Endodermal cell (in vitro differentiated cells): ENCODE measurements around the gene FRMD3. TPM values are rescaled to one million over a fixed set of nuclear protein-coding genes. Genes with fewer than 3 reads are reported as not detected.

ENCODE experiments used
- DNase-seq: peaks from one replicate; pipeline ENCODE4 v3.0.0-alpha.2; 2017
- H3K27ac ChIP-seq: 2 replicates; pipeline ENCODE4 v1.5.1; 2013; ENCODE audit warnings: mild to moderate bottlenecking, low read depth, low read length, moderate library complexity
- H3K27me3 ChIP-seq: 2 replicates; pipeline ENCODE4 v1.6.1; 2013; ENCODE audit warnings: mild to moderate bottlenecking, low read length, moderate library complexity; ENCODE audit not compliant: insufficient read depth, control insufficient read depth, poor library complexity, severe bottlenecking
- H3K36me3 ChIP-seq: 2 replicates; pipeline ENCODE4 v1.7.0; 2013; ENCODE audit warnings: mild to moderate bottlenecking, low read length, moderate library complexity; ENCODE audit not compliant: control insufficient read depth, insufficient read depth
- H3K4me1 ChIP-seq: one replicate; pipeline ENCODE4 v1.7.0; 2013; ENCODE audit warnings: low read length; ENCODE audit not compliant: control insufficient read depth, insufficient read depth
- H3K4me3 ChIP-seq: 2 replicates; pipeline ENCODE4 v1.5.1; 2013; ENCODE audit warnings: mild to moderate bottlenecking, low read length, moderate library complexity
- H3K9ac ChIP-seq: 2 replicates; pipeline ENCODE4 v1.6.1; 2013; ENCODE audit warnings: mild to moderate bottlenecking, low read length, moderate library complexity; ENCODE audit not compliant: poor library complexity, severe bottlenecking; ENCODE audit errors: extremely low read depth
- H3K9me3 ChIP-seq: 2 replicates; pipeline ENCODE4 v1.6.1; 2013; ENCODE audit warnings: mild to moderate bottlenecking, low read length, moderate library complexity; ENCODE audit not compliant: control insufficient read depth
- H3K27ac Mint-ChIP-seq: 2 replicates; pipeline ENCODE4 v1.8.0; 2020; ENCODE audit warnings: mixed read lengths
- H3K27me3 Mint-ChIP-seq: 2 replicates; pipeline ENCODE4 v1.8.0; 2021; ENCODE audit warnings: mild to moderate bottlenecking, mixed read lengths; ENCODE audit not compliant: insufficient read depth
- H3K36me3 Mint-ChIP-seq: 2 replicates; pipeline ENCODE4 v1.8.0; 2020; ENCODE audit warnings: low read depth, mixed read lengths
- H3K4me1 Mint-ChIP-seq: 2 replicates; pipeline ENCODE4 v1.8.0; 2020; ENCODE audit warnings: mixed read lengths
- H3K4me3 Mint-ChIP-seq: 2 replicates; pipeline ENCODE4 v1.8.0; 2020; ENCODE audit warnings: mild to moderate bottlenecking, moderate library complexity, mixed read lengths
- H3K9me3 Mint-ChIP-seq: 2 replicates; pipeline ENCODE4 v1.8.0; 2020; ENCODE audit warnings: mild to moderate bottlenecking, mixed read lengths
- WGBS, 2 experiments: methylation state at CpG; one replicate each; pipeline versions ENCODE4 v1.1.5 to v1.1.7; 2013; ENCODE audit warnings: missing lambda C conversion rate in 2 of 2, mixed read lengths in 1 of 2; ENCODE audit not compliant: insufficient coverage in 1 of 2, insufficient read length in 1 of 2; 5-methylcytosine and 5-hydroxymethylcytosine counted together
- total RNA-seq, 2 donors: library from RNA; stranded (reverse); fragmentation: NEBNext Ultra II Directional in 1 of 2; extraction: Animal tissue kit (Norgen Biotek cat#: 25700) in 1 of 2; gene quantifications; 2 replicates in 1 of 2; 3 replicates in 1 of 2; pipeline ENCODE4 v1.2.1, GENCODE V29; 2021
- TF ChIP-seq, protein P1 (sequence below): fragments of 200-600 bp; sonication (generic); conservative IDR thresholded peaks from 2 replicates; pipeline ENCODE4 v1.5.0; 2021; ENCODE audit warnings: antibody characterized with exemption, mild to moderate bottlenecking

The FRMD3 gene
- total RNA-seq, 2 donors from 2014 or later = 0.13 to 0.35 TPM

DNA sequence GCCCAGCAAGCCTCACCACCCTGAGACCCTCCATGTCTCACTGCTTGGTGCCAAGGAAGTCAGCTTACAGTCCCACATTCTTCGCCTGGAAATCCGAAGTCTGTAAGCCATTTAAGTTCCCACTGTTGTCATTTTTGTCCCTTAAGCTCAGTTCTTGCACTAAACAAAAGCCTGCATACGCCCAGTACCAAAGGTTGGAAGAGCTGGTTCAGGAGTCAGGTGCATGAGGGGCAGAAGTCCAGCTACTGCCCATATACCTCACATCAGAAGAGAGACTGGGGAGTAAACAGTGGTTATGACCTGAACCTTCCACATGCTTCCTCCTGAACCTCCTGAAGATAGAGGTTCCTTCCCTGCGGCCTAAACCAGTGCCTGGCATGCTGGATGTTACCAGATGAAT is 146.0 kb downstream of the FRMD3 start:
- Mint-ChIP-seq H3K9me3 (no peaks in the 10 kb centered on the region), H3K27me3 (peaks cover 1% of the 10 kb centered on the region), H3K4me1 (no peaks in the 10 kb centered on the region), H3K27ac (no peak overlapping the region), H3K36me3 (no peaks in the 10 kb centered on the region), H3K4me3 (no peak overlapping the region)
- Histone ChIP-seq H3K27ac (no peak overlapping the region), H3K9ac (no peak overlapping the region), H3K36me3 (no peaks in the 10 kb centered on the region), H3K4me3 (no peak overlapping the region), H3K27me3 (no peaks in the 10 kb centered on the region), H3K4me1 (no peaks in the 10 kb centered on the region), H3K9me3 (no peaks in the 10 kb centered on the region)
- no peak for DNase-seq
- 90% methylated on average over 4 of the region's 4 CpGs; no CpG with 5 or more reads in 1 of the 2 experiments for WGBS, 2 experiments
- TF ChIP-seq, protein P1, sequence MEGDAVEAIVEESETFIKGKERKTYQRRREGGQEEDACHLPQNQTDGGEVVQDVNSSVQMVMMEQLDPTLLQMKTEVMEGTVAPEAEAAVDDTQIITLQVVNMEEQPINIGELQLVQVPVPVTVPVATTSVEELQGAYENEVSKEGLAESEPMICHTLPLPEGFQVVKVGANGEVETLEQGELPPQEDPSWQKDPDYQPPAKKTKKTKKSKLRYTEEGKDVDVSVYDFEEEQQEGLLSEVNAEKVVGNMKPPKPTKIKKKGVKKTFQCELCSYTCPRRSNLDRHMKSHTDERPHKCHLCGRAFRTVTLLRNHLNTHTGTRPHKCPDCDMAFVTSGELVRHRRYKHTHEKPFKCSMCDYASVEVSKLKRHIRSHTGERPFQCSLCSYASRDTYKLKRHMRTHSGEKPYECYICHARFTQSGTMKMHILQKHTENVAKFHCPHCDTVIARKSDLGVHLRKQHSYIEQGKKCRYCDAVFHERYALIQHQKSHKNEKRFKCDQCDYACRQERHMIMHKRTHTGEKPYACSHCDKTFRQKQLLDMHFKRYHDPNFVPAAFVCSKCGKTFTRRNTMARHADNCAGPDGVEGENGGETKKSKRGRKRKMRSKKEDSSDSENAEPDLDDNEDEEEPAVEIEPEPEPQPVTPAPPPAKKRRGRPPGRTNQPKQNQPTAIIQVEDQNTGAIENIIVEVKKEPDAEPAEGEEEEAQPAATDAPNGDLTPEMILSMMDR = no peak

DNA sequence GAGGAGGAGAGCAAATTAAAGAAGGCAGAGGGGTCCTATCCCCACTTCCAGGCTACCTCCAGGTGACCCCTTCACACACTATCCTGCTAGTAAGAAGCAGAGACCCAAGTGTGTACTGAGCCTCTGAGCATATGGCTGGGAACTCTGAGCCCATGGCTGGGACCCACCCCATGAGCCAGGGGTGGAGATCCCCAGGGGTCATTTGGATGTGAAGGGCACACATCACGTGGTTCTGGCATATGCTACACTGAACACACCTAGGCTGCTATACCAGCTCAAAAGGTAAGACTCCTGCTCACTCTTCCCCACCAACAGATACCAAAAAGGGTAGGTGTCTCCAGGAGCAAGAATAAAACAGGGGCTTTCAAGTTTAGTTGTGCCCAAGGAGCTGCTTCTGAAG is 149.9 kb downstream of the FRMD3 start:
- no peaks in the 10 kb centered on the region for H3K4me1 Mint-ChIP-seq
- WGBS, 2 experiments = 85% methylated on average over 1 of the region's 1 CpG; no CpG with 5 or more reads in 1 of the 2 experiments

DNA sequence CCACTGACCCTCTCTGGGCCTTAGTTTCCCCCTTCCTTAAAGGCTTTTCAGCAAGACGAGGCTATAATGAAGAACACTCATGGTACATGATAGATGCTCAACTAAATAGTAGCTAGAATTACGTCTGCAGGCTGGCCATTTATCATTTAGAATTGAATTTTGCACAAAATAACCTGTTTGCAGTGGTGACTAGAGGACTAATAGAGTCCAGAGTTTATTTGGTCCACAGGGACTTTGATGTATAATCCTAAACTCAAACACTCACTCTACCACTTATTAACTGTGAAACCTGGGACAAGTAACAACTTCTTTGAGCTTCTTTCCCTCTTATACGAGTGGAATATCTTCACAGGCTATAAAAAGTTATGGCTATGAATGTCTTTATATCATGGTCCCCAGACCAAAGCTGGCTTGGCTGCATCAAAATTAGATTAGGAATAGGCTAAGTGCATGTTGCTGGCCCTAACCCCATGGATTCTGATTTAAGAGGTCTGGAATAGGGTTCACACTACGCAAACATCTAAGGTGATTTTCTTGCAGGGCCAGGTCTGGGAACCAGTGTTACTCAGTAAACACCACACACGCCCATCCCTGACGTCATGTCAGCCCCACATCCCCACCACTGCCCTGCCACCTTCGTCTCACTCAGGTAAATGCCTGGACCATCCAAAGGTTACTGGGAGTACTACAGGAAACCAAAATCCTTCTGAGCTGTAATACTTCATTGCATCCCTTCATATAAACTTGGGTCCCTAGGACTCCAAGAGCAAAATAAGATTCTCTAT is 150.6 kb downstream of the FRMD3 start:
- Mint-ChIP-seq H3K4me3 (no peak overlapping the region), H3K27me3 (peaks cover 1% of the 10 kb centered on the region), H3K9me3 (no peaks in the 10 kb centered on the region), H3K4me1 (no peaks in the 10 kb centered on the region), H3K36me3 (no peaks in the 10 kb centered on the region), H3K27ac (no peak overlapping the region)
- Histone ChIP-seq H3K27me3 (no peaks in the 10 kb centered on the region), H3K9me3 (no peaks in the 10 kb centered on the region), H3K9ac (no peak overlapping the region), H3K4me1 (no peaks in the 10 kb centered on the region), H3K27ac (no peak overlapping the region), H3K4me3 (no peak overlapping the region), H3K36me3 (no peaks in the 10 kb centered on the region)
- DNase-seq = no peak
- WGBS, 2 experiments = 86 to 95% methylated on average over 4 to 7 of the region's 7 CpGs
- TF ChIP-seq, protein P1 = no peak

More for the DNA sequence above, 149.9 kb downstream of the FRMD3 start:
- DNase-seq = no peak
- Mint-ChIP-seq H3K36me3 (no peaks in the 10 kb centered on the region), H3K27ac (no peak overlapping the region), H3K4me3 (no peak overlapping the region), H3K9me3 (no peaks in the 10 kb centered on the region), H3K27me3 (peaks cover 1% of the 10 kb centered on the region)
- H3K36me3 ChIP-seq = no peaks in the 10 kb centered on the region
- no peaks in the 10 kb centered on the region for H3K27me3 ChIP-seq
- H3K4me1 ChIP-seq = no peaks in the 10 kb centered on the region
- no peaks in the 10 kb centered on the region for H3K9me3 ChIP-seq
- H3K9ac ChIP-seq = no peak overlapping the region
- TF ChIP-seq, protein P1 = no peak
- no peak overlapping the region for H3K4me3 ChIP-seq
- H3K27ac ChIP-seq = no peak overlapping the region
